ENCODE data around the gene SFTA2. TPM values are rescaled to one million over a fixed set of nuclear protein-coding genes. Genes with fewer than 3 reads are reported as not detected.
"Not testable (repeated sequence)": the region's sequence is repeated elsewhere in the genome, so short reads cannot be mapped to it uniquely, and the experiment has no call there.

Gene SFTA2
- total RNA-seq, 1 donor from 2014 or later, result not detected

- Mint-ChIP-seq H3K4me3 (peak within 1 kb of the TSS; percentile 90), H3K36me3 (ENCODE audit: low read depth) (peaks cover 70% of the 10 kb centered on the region), H3K27me3 (no peaks in the 10 kb centered on the region), H3K4me1 (peaks cover 24% of the 10 kb centered on the region), H3K9me3 (no peaks in the 10 kb centered on the region), H3K27ac (peak within 1 kb of the TSS; percentile 81)
- ChIA-PET POLR2A (interaction anchor here (0.6 to 2.7 kb wide), 10 partner anchors 10 to 244 kb away, joined by 3 to 22 read pairs (median 4); partner anchors contain the start of genes DDR1 and TCF19), CTCF (interaction anchor here (0.7 to 3.4 kb wide), 17 partner anchors 11 to 181 kb away, joined by 3 to 25 read pairs (median 3); partner anchors contain the start of gene IER3)
- ATAC-seq (ENCODE audit: low read depth), result peak; percentile 96
- TF ChIP-seq CTCF (IDR thresholded peaks at IDR 0.05), result no peak
- DNase-seq, result peak; percentile 94
- intact Hi-C loops (cut with micrococcal nuclease), result loop anchor here (1.0 to 2.0 kb wide), 3 partner anchors 29 to 86 kb away; partner anchors contain the start of gene DDR1
Measured at GRCh38 chr6:30914076-30914853, 17.7 kb downstream of the SFTA2 start, which contains the start of gene VARS2. TSS of gene VARS2 (plus strand) at chr6:30914238. CDS start at chr6:30914837, 599 bp downstream.

- ChIA-PET CTCF (interaction anchor here (0.7 to 3.4 kb wide), 18 partner anchors 10 to 181 kb away, joined by 3 to 25 read pairs (median 3); partner anchors contain the start of gene IER3), POLR2A (interaction anchor here (0.6 to 2.7 kb wide), 10 partner anchors 10 to 245 kb away, joined by 3 to 22 read pairs (median 4); partner anchors contain the start of genes DDR1 and TCF19)
- intact Hi-C loops (cut with micrococcal nuclease), result loop anchor here (1.0 to 2.0 kb wide), 3 partner anchors 29 to 85 kb away; partner anchors contain the start of gene DDR1
- Mint-ChIP-seq H3K27ac (peak overlapping the region; percentile 75), H3K4me3 (peak overlapping the region; percentile 90), H3K4me1 (peaks cover 29% of the 10 kb centered on the region), H3K9me3 (no peaks in the 10 kb centered on the region), H3K27me3 (no peaks in the 10 kb centered on the region), H3K36me3 (ENCODE audit: low read depth) (peaks cover 66% of the 10 kb centered on the region)
- ATAC-seq (ENCODE audit: low read depth) (no peak), DNase-seq (no peak)
- no peak for TF ChIP-seq CTCF (IDR thresholded peaks at IDR 0.05)
Measured at GRCh38 chr6:30913721-30914075, 18.3 kb downstream of the SFTA2 start.

GRCh38 chr6:30912746-30913520 lies 19.0 kb downstream of the SFTA2 start:
- Mint-ChIP-seq H3K4me3 (peak overlapping the region; percentile 90), H3K27me3 (no peaks in the 10 kb centered on the region), H3K4me1 (peaks cover 35% of the 10 kb centered on the region), H3K36me3 (ENCODE audit: low read depth) (peaks cover 63% of the 10 kb centered on the region), H3K27ac (peak overlapping the region; percentile 75), H3K9me3 (no peaks in the 10 kb centered on the region)
- CTCF ChIA-PET, result interaction anchor here (0.8 to 3.4 kb wide), 11 partner anchors 28 to 174 kb away, joined by 3 to 25 read pairs (median 4); no protein-coding TSS in a partner anchor
- TF ChIP-seq CTCF (IDR thresholded peaks at IDR 0.05), result no peak
- POLR2A ChIA-PET, result interaction anchor here (0.6 to 2.7 kb wide), 6 partner anchors 9 to 295 kb away, joined by 3 to 22 read pairs (median 8); partner anchors contain the start of genes DDR1 and MRPS18B
- DNase-seq, result no peak
- no peak for ATAC-seq (ENCODE audit: low read depth)
- intact Hi-C loops (cut with micrococcal nuclease), result no loop called here

GRCh38 chr6:30910473-30910872 lies 21.5 kb downstream of the SFTA2 start:
- POLR2A ChIA-PET, result interaction anchor here (0.6 kb wide), 1 partner anchor 345 kb away, joined by 6 read pairs; no protein-coding TSS in a partner anchor
- H3K27me3 Mint-ChIP-seq; intact Hi-C loops (cut with micrococcal nuclease); ATAC-seq (ENCODE audit: low read depth); DNase-seq; H3K4me3 Mint-ChIP-seq; CTCF ChIA-PET; H3K27ac Mint-ChIP-seq; H3K9me3 Mint-ChIP-seq: not testable (repeated sequence)
- H3K36me3 Mint-ChIP-seq (ENCODE audit: low read depth), result peaks cover 40% of the 10 kb centered on the region
- peaks cover 37% of the 10 kb centered on the region for H3K4me1 Mint-ChIP-seq

GRCh38 chr6:30908700-30909099 lies 23.3 kb downstream of the SFTA2 start:
- no peak for DNase-seq
- peaks cover 38% of the 10 kb centered on the region for H3K36me3 Mint-ChIP-seq (ENCODE audit: low read depth)
- H3K4me1 Mint-ChIP-seq, result peaks cover 26% of the 10 kb centered on the region
- intact Hi-C loops (cut with micrococcal nuclease), result loop anchor here (1.0 to 10.0 kb wide), 3 partner anchors 25 to 444 kb away; no protein-coding TSS in a partner anchor
- ChIA-PET CTCF (no interaction called here), POLR2A (interaction anchor here (1.3 to 1.5 kb wide), 2 partner anchors 25 to 30 kb away, joined by 3 to 10 read pairs; partner anchors contain the start of gene DDR1)
- no peak for ATAC-seq (ENCODE audit: low read depth)
- no peak overlapping the region for H3K27ac Mint-ChIP-seq
- H3K27me3 Mint-ChIP-seq, result no peaks in the 10 kb centered on the region
- H3K4me3 Mint-ChIP-seq, result peak overlapping the region; percentile 97
- H3K9me3 Mint-ChIP-seq, result no peaks in the 10 kb centered on the region
- no peak for TF ChIP-seq CTCF (IDR thresholded peaks at IDR 0.05)

Measured in activated B cell treated with CpG ODN at 0.5 μM for 24 hours (primary cell).